NCI-H446 (cell line): ENCODE results near the gene NEU3.

ENCODE experiments used
- DNase-seq, 2 experiments: peaks; one replicate each; lab custom pipeline; 2025; lab: John Stamatoyannopoulos, UW

The NEU3 gene

DNA sequence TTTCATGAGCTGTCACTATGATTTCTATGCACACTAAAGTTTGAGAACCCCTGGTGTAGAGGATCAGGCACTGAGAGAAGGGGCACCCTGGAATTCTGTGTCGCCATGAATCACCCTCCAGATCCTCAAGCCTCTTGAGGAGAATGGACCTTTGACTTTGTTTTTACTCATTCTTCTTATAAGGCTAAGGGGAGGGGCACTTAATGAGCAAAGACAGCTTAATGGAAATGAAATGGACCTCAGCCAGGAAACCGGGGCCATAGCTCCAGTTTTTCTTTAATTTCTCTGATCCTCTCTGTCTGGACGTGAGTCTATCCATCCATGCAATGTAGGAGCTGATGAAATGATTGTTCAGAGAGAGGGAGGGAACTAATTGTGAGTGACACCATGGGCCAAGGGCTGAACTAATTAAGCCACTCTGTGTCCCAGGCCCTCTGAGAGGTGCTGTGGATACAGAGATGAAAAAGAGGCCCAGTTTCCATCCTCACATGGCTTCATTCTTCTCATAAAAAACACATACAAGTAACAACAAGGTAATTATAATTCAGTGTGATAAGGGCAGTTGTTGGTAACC, 75.1 kb downstream of the NEU3 start:
- DNase-seq = no peak

DNA sequence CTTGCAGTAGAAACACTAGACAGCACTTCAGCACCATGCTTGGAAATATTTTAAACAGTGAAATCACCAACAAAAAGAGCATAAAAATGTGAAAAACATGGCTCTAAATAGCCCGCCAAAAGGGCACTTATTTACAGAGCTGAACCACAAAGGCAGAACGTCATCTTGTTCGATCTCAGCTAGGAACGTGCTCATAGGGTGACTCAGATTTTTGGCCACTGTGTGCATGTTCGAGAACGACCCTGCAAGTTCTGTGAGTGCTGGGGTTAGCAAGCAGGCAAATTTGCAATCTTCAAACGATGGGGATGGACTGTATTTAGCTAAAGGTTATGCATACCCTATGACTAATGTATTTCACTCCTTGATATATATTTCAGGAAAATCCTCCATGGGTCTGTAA, 77.3 kb downstream of the NEU3 start:
- no peak for DNase-seq
